GM12865 (cell line): ENCODE results near the gene TCHP.

Experiments
- DNase-seq: peaks from one replicate; pipeline ENCODE4 v3.0.0; 2010; ENCODE audit warnings: low read depth
- H3K4me3 ChIP-seq: 2 replicates; pipeline ENCODE4 v1.5.1; 2011; ENCODE audit warnings: mild to moderate bottlenecking, low read depth, low read length, control low read depth
- TF ChIP-seq, protein P1 (sequence below): IDR thresholded peaks from 2 replicates; pipeline ENCODE4 v1.5.1; 2011; ENCODE audit warnings: low read length, control low read depth, low read depth, inconsistent platforms; ENCODE audit not compliant: insufficient read depth; ENCODE audit errors: missing control alignments

The TCHP gene

DNA sequence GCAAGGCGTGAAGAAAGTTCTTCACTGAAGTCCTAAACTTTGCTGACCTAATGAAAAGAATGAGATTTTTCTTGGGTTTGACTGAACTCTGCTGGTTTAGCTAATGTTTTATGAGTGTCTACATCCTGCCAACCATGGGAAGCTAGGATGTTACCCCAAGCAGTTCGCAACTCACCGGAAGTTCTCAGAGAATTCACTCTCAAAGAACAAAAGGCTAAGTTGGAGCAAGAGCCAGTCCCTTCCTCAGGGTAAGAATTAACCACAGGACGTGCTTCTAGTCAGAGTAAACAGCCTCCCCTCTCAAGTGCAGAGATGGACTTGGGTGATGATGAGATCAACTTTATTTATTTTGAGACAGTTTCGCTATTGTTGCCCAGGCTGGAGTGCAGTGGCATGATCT lies 37.3 kb downstream of the TCHP start:
- no peak for DNase-seq
- no peak overlapping the region for H3K4me3 ChIP-seq
- TF ChIP-seq, protein P1, sequence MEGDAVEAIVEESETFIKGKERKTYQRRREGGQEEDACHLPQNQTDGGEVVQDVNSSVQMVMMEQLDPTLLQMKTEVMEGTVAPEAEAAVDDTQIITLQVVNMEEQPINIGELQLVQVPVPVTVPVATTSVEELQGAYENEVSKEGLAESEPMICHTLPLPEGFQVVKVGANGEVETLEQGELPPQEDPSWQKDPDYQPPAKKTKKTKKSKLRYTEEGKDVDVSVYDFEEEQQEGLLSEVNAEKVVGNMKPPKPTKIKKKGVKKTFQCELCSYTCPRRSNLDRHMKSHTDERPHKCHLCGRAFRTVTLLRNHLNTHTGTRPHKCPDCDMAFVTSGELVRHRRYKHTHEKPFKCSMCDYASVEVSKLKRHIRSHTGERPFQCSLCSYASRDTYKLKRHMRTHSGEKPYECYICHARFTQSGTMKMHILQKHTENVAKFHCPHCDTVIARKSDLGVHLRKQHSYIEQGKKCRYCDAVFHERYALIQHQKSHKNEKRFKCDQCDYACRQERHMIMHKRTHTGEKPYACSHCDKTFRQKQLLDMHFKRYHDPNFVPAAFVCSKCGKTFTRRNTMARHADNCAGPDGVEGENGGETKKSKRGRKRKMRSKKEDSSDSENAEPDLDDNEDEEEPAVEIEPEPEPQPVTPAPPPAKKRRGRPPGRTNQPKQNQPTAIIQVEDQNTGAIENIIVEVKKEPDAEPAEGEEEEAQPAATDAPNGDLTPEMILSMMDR = no peak

DNA sequence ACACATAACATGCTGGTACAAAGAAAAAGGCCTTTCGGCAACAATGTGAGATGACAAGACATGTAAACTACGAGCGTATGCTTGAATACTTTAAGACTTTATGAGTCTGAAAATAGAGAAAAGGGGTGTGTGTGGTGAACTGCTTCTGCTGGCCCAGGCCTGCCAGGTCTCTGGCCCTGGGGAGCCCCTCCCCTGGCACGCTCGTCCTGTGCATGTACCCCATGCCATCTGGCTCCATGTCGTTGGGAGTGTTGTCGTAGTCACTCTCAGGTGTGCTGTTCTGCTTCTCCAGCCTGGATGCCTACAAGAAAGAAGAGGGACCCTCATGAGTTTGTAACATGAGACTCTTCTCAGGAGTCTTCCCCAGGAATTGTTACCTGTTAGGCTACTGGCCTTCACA lies 38.9 kb downstream of the TCHP start:
- no peak overlapping the region for H3K4me3 ChIP-seq
- TF ChIP-seq, protein P1 = no peak
- DNase-seq = no peak

- H3K4me3 ChIP-seq = no peak overlapping the region
- TF ChIP-seq, protein P1 = no peak
- DNase-seq = no peak
These were observed 39.4 kb downstream of the TCHP start for GRCh38 chr12:109939504-109939903.

DNA sequence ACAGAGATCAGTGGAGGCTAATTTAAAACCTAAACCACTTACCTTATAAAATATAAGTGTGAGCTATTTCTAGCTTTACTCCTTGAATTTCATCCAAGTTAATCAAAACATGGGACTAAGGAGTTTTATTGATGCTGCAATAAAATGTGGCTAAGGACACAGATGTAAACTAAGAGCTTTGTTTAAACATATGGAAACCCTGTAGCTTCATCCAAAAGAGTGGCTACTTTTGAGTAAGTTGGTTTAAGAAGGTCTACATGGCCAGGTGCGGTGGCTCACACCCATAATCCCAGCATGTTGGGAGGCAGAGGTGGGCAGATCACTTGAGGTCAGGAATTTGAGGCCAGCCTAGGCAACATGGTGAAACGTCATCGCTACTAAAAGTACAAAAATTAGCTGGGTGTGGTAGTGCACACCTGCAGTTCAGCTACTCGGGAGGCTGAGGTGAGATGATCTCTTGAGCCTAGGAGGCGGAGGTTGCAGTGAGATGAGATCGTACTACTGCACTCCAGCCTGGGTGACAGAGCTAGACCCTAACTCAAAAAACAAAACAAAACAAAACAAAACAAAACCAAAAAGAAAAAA lies 40.4 kb downstream of the TCHP start:
- no peak overlapping the region for H3K4me3 ChIP-seq
- TF ChIP-seq, protein P1 = no peak
- no peak for DNase-seq

DNA sequence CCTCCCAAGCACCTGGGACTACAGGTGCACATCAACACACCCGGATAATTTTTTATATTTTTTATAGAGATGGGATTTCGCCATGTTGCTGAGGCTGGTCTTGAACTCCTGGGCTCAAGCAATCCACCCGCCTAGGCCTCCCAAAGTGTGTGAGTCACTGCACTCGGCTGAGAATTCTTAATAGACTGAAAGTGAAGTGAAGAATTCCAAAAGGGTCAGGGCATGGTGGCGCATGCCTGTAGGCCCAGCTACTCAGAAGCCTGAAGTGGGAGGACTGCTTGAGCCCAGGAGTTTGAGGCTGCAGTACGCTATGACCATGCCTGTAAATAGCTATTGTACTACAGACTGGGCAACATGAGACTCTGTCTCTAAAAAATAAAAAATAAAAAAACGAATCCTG lies 43.7 kb downstream of the TCHP start:
- DNase-seq = no peak
- H3K4me3 ChIP-seq = no peak overlapping the region
- TF ChIP-seq, protein P1 = no peak

DNA sequence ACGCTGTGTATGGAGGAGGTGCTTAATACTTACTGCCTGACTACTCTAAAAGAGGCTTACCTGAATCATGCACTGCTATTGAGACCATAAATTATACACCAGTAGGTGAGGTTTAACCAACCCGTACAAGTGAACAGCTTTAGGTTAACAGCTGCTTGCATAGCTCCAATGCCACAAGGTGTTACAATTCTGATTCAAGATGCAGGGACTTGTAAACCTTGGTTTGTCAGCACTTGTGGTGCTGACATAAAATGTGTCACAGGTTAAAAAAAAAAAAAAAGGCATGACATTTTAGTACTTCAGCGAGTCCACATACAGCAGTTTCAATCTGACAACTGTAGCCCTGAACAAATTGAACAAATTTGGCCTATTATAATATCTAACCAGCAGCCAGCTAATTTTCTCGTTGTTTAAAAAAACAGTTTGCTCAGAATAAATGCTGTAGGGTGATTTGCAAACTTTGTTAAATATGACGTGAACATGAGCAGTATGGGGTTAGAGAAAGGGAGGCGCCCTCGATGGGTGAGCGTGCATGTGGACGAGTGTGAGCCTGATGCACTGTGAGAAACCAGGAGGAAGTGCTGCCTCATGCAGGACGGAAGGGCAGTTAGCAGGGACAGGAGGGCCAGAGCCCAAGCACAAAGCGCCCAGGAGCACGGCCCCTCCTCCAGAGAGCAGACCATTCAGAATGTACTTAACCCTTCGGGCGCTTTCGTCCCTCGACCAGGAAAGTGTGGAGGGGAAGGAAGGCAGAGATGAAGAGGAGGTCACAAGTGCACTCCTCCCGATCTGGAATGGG lies 44.7 kb downstream of the TCHP start:
- DNase-seq = no peak
- no peak overlapping the region for H3K4me3 ChIP-seq
- TF ChIP-seq, protein P1 = no peak
